ENCODE results near the gene TBL3. TPM values are rescaled to one million over a fixed set of nuclear protein-coding genes. Genes with fewer than 3 reads are reported as not detected.
A peak's percentile ranks its signal among the peaks of the same experiment; 100 is the strongest.

TBL3 gene
- total RNA-seq, 1 donor from 2014 or later: 26.8 TPM

GRCh38 chr16:2015947-2016208, 44.0 kb downstream of the TBL3 start:
- DNase-seq: no peak
- Mint-ChIP-seq H3K4me3 (ENCODE audit: unreplicated experiment) (peak overlapping the region; percentile 46), H3K4me1 (ENCODE audit: low read depth, unreplicated experiment) (peaks cover 8% of the 10 kb centered on the region), H3K36me3 (ENCODE audit: unreplicated experiment) (no peaks in the 10 kb centered on the region), H3K27ac (ENCODE audit: unreplicated experiment) (peak overlapping the region; percentile 68), H3K9me3 (ENCODE audit: unreplicated experiment) (peaks cover 4% of the 10 kb centered on the region), H3K27me3 (ENCODE audit: unreplicated experiment) (peaks cover 9% of the 10 kb centered on the region)
- no peak for TF ChIP-seq CTCF (IDR thresholded peaks at IDR 0.05; ENCODE audit: partially characterized antibody, unreplicated experiment)

DNA sequence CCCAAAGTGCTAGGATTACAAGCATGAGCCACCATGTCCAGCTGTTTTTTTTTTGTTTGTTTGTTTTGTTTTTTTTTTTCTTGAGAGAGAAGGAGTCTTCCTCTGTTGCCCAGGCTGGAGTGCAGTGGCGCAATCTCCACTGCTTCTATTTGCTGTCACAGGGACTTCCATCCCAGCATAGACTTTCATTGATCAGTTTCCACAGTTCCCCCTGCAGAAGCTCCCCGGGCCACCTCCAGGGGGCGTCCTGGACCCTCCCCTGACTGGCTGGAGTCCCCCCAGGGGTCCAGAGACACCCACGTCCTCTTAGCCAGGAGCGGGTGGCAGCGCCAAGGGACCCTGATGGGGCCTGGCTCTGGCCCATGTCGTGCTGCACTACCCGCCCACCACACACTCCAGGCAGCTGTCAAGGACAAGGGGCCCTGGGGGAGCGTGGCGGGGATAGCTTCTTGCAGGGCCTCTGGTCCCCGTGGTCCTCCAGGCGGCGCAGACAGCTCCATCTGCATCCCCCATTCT, 44.6 kb downstream of the TBL3 start:
- Mint-ChIP-seq H3K27me3 (ENCODE audit: unreplicated experiment) (peaks cover 10% of the 10 kb centered on the region), H3K36me3 (ENCODE audit: unreplicated experiment) (no peaks in the 10 kb centered on the region), H3K27ac (ENCODE audit: unreplicated experiment) (peak overlapping the region; percentile 33), H3K9me3 (ENCODE audit: unreplicated experiment) (peaks cover 3% of the 10 kb centered on the region), H3K4me1 (ENCODE audit: low read depth, unreplicated experiment) (peaks cover 8% of the 10 kb centered on the region), H3K4me3 (ENCODE audit: unreplicated experiment) (no peak overlapping the region)
- peak; percentile 70 for TF ChIP-seq CTCF (IDR thresholded peaks at IDR 0.05; ENCODE audit: partially characterized antibody, unreplicated experiment)
- peak; percentile 72 for DNase-seq

- peaks cover 14% of the 10 kb centered on the region for H3K27me3 Mint-ChIP-seq (ENCODE audit: unreplicated experiment)
- peak; percentile 39 for DNase-seq
- no peak for TF ChIP-seq CTCF (IDR thresholded peaks at IDR 0.05; ENCODE audit: partially characterized antibody, unreplicated experiment)
- peak within 1 kb of the TSS; percentile 64 for H3K4me3 Mint-ChIP-seq (ENCODE audit: unreplicated experiment)
- peaks cover 10% of the 10 kb centered on the region for H3K9me3 Mint-ChIP-seq (ENCODE audit: unreplicated experiment)
- no peaks in the 10 kb centered on the region for H3K36me3 Mint-ChIP-seq (ENCODE audit: unreplicated experiment)
- peak within 1 kb of the TSS; percentile 52 for H3K27ac Mint-ChIP-seq (ENCODE audit: unreplicated experiment)
- H3K4me1 Mint-ChIP-seq (ENCODE audit: low read depth, unreplicated experiment): peaks cover 10% of the 10 kb centered on the region
Measured at GRCh38 chr16:2019518-2019920, 47.7 kb downstream of the TBL3 start, which contains the start of gene NPW. TSS of gene NPW (plus strand) at chr16:2019785.

DNA sequence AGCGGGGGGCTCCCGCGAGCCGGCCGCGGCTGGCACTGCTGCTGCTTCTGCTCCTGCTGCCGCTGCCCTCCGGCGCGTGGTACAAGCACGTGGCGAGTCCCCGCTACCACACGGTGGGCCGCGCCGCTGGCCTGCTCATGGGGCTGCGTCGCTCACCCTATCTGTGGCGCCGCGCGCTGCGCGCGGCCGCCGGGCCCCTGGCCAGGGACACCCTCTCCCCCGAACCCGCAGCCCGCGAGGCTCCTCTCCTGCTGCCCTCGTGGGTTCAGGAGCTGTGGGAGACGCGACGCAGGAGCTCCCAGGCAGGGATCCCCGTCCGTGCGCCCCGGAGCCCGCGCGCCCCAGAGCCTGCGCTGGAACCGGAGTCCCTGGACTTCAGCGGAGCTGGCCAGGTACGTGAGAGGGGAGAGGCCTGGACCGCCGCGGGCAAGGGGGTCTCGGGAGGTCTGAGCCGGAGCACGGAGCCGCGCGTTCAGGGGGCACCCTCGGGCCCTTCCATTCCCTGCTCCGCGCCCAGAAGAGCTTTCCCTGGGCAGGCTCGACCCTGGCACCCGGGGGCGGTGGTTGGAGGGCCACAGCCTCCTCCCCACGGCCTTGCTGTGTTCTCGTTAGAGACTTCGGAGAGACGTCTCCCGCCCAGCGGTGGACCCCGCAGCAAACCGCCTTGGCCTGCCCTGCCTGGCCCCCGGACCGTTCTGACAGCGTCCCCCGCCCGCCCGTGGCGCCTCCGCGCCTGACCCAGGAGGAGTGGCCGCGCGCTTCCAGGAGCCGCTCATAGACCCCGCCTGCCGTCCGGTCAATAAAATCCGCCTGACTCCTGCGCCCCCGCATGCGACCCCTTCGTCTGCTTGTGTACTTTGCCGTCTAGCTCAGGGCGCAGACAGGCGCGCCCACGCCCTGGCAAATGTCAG, 48.3 kb downstream of the TBL3 start:
- H3K27ac Mint-ChIP-seq (ENCODE audit: unreplicated experiment): no peak overlapping the region
- peak; percentile 28 for DNase-seq
- H3K36me3 Mint-ChIP-seq (ENCODE audit: unreplicated experiment): no peaks in the 10 kb centered on the region
- H3K4me1 Mint-ChIP-seq (ENCODE audit: low read depth, unreplicated experiment): peaks cover 10% of the 10 kb centered on the region
- peaks cover 16% of the 10 kb centered on the region for H3K27me3 Mint-ChIP-seq (ENCODE audit: unreplicated experiment)
- peak overlapping the region; percentile 64 for H3K4me3 Mint-ChIP-seq (ENCODE audit: unreplicated experiment)
- peaks cover 10% of the 10 kb centered on the region for H3K9me3 Mint-ChIP-seq (ENCODE audit: unreplicated experiment)
- no peak for TF ChIP-seq CTCF (IDR thresholded peaks at IDR 0.05; ENCODE audit: partially characterized antibody, unreplicated experiment)

DNA sequence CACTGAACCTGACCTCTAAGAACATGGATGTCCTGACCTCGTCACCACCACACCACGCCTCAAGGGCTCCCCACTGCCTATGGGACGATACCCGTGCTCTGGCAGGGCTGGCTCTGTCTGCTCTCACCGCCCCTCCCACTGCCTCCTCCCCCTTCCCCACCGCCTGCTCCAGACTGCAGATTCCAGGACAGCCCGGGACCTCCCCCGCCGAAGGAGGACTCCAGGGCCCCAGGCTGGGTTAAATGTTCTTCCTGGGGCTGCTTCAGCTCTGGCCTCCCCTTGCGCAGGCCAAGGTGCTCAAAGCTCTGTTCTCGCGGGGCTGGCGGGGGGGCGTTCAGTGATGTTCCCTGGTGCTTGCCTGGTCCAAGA, 50.9 kb downstream of the TBL3 start:
- Mint-ChIP-seq H3K9me3 (ENCODE audit: unreplicated experiment) (peaks cover 10% of the 10 kb centered on the region), H3K4me1 (ENCODE audit: low read depth, unreplicated experiment) (peaks cover 7% of the 10 kb centered on the region), H3K27ac (ENCODE audit: unreplicated experiment) (no peak overlapping the region), H3K27me3 (ENCODE audit: unreplicated experiment) (peaks cover 21% of the 10 kb centered on the region), H3K4me3 (ENCODE audit: unreplicated experiment) (peak overlapping the region; percentile 69), H3K36me3 (ENCODE audit: unreplicated experiment) (no peaks in the 10 kb centered on the region)
- no peak for DNase-seq
- no peak for TF ChIP-seq CTCF (IDR thresholded peaks at IDR 0.05; ENCODE audit: partially characterized antibody, unreplicated experiment)
